Measurements from ENCODE around the gene IGLL5. TPM values are rescaled to one million over a fixed set of nuclear protein-coding genes. Genes with fewer than 3 reads are reported as not detected.

The IGLL5 gene
- total RNA-seq, 2 donors from 2014 or later, result not detected

DNA sequence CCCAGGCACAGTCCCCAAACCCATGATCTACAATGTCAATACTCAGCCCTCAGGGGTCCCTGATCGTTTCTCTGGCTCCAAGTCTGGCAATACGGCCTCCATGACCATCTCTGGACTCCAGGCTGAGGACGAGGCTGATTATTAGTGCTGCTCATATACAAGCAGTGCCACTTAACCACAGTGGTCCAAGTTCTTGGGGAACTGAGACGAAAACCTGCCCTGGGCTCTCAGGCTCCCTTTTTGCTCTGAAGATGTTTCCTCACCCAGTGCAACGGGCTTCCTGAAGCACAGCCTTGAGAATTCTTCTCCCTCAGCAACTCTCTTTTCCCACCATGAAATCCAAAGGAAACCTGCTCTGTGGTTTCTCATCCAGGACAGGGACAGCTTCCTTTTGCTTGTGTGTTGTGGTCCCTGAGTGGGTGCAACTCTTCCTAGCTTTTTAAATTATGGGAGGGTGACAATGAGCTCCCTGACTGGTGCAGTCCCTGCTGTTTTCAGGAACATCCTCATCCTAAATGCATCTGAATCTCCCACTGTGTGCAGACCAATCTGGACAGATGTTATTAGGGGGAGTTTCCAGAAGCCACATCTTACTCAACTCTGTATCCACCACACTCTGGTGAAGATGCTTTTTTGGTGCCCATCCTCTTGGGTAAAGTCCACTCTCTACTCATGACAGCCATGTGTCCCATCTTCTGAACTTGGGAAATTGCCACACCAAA, 30.6 kb upstream of the IGLL5 start:
- no peaks in the 10 kb centered on the region for H3K36me3 Mint-ChIP-seq
- H3K27ac Mint-ChIP-seq, result no peak overlapping the region
- no peak for DNase-seq (ENCODE audit: low spot score in 2 of 2)
- no peak for ATAC-seq
- no peaks in the 10 kb centered on the region for H3K9me3 Mint-ChIP-seq

DNA sequence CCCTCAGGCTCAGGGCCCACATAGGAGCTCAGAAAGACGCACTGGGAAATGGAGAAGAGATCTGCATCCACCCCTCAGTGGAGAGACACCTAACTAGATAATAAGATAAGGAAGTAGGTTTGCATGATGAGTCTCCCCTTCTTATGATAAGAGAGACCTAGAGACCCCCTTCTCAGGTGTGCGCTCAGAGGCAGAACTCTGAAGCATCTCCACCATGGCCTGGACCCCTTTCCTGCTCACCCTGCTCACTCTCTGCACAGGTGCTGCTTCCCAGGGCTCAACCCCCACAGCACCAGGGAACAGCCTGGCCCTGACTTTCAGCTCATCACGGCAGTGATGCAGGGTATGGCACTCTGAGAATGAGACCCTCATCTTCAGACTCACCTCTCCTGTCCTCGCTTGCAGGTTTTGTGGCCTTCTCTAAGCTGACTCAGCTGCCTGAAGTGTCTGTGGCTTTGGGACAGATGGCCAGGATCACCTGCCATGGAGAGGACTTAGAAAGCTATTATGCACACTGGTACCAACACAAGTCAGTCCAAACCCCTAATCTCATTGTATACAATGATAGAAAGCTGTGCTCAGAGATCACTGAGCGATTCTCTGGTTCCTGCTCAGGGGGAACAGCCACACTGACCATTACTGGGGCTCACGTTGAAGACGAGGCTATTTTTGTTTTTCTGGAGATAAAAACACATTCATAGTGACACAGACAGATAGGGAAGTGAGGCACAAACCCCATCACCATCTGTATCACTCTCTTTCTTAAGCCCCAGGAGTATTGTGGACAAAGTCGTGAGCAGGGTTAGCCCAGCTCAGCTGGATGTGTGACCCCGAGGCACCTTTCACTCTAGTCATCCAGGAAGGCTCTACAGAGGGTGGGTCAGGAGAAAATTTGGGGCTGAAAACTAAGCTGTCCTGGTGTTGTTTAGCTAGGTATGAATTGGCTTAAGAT, 29.7 kb upstream of the IGLL5 start:
- Mint-ChIP-seq H3K9me3 (no peaks in the 10 kb centered on the region), H3K27ac (no peak overlapping the region), H3K36me3 (no peaks in the 10 kb centered on the region)
- no peak for ATAC-seq
- no peak for DNase-seq (ENCODE audit: low spot score in 2 of 2)

DNA sequence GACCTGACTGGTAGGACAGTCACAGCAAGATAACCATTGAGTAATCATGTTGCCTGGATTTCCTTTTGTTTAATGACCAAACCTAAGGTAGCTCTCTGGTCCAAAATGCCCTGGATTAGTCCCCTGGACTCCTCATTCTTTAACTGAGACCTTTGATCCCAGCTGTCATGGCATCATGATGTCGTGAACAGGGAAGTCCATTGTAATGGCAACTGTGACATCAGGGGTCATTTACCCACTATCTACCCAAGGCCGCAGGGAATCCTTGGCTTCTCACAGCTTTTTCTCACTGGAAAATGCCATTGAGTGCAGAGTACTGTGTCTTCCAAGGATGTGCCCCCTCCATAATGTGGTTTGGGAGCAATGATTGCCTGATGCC, 29.1 kb upstream of the IGLL5 start:
- DNase-seq (ENCODE audit: low spot score in 2 of 2) (no peak), ATAC-seq (no peak)
- H3K9me3 Mint-ChIP-seq, result no peaks in the 10 kb centered on the region
- no peak overlapping the region for H3K27ac Mint-ChIP-seq
- H3K36me3 Mint-ChIP-seq, result no peaks in the 10 kb centered on the region

DNA sequence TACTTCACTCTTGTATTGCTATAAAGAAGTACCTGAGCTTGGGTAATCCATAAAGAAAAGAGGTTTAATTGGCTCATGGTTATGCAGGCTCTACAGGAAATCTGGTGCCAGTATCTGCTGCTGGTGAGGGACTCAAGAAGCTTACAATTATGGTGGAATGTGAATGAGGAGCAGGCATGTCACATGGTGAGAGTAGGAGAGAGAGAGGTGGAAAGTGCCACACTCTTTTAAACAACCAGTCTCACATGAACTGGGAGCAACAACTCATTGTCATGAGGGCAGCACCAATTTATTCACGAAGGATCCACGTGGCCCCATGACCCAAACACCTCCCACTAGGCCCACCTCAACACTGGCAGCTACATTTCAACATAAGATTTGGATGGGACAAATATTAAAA, 24.6 kb upstream of the IGLL5 start:
- ATAC-seq (no peak), DNase-seq (ENCODE audit: low spot score in 2 of 2) (no peak)
- Mint-ChIP-seq H3K27ac (no peak overlapping the region), H3K36me3 (no peaks in the 10 kb centered on the region), H3K9me3 (no peaks in the 10 kb centered on the region)

DNA sequence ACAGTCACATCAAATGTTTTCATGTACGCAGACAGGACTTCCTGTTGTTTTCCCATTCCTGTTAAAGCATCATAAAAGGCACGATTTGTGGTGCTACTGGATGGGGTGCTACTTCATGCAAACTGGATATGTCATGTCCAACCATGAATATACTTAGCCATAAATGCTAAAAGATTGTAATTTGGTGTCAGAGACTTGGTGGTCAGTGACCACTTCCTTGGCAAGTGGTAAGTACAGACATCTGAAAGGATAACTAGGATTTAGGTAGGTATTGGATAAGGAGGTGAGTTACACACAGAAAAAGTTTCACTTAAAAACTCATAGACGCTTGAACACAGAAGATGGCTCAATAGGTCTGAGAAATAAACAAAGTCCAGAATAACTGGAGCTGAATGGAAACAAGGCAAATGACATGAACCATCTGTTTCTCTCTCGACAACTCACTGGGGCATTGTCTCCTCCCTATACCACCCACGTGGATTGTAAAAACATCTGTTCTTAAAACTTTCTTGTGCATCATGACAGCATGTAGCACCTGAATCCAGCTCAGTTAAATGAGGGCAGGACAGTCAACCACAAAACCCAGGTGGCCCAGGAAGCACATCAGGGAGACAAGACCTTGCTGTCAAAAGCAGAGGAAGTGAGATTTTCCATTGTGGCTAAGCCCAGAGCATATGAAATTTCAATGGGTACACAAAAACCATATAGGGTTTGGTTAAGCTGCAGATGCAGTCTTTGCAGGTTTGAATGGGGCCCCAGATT, 22.1 kb upstream of the IGLL5 start:
- peak; percentile 71 to 90 for ATAC-seq
- H3K9me3 Mint-ChIP-seq, result no peaks in the 10 kb centered on the region
- no peaks in the 10 kb centered on the region for H3K36me3 Mint-ChIP-seq
- peak overlapping the region in 1 of 2 donors; percentile 40 for H3K27ac Mint-ChIP-seq
- peak in 1 of 2 donors; percentile 48 for DNase-seq (ENCODE audit: low spot score in 2 of 2)

DNA sequence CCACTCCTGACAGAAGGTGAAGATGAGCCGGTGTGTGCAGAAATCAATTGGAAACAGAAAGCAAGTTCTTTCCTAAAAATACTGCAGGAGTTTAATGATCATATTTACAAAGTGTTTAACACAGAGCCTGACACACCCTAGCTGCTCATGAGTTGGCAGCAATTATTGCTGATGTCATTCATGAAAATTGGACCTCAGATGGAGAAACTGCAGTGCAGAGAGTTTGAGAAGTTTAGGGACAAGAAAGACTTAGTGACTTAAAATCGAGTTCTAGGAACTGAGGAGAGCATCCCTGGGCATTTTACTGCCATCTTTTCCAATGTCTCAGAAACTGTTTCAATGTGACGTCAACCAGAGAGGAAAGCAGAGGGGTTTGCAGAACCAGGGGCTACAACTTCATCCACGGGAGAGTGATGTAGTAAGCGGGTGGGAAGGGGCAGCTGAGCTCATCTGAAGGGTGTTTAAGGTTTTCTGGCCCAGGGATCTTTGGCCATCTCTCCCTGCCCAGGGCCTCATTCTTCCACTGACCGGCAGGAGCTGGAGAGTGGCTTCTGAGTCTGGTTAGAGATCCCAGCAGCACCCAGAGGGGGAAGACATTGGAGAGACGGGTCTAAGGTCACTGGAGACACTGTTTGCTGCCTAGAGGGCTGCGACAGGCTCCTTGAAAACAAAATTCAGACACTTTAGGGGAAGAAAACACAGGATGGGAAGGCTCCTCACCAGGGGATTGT, 21.1 kb upstream of the IGLL5 start:
- Mint-ChIP-seq H3K9me3 (no peaks in the 10 kb centered on the region), H3K36me3 (no peaks in the 10 kb centered on the region), H3K27ac (no peak overlapping the region)
- no peak for ATAC-seq
- DNase-seq (ENCODE audit: low spot score in 2 of 2), result no peak

DNA sequence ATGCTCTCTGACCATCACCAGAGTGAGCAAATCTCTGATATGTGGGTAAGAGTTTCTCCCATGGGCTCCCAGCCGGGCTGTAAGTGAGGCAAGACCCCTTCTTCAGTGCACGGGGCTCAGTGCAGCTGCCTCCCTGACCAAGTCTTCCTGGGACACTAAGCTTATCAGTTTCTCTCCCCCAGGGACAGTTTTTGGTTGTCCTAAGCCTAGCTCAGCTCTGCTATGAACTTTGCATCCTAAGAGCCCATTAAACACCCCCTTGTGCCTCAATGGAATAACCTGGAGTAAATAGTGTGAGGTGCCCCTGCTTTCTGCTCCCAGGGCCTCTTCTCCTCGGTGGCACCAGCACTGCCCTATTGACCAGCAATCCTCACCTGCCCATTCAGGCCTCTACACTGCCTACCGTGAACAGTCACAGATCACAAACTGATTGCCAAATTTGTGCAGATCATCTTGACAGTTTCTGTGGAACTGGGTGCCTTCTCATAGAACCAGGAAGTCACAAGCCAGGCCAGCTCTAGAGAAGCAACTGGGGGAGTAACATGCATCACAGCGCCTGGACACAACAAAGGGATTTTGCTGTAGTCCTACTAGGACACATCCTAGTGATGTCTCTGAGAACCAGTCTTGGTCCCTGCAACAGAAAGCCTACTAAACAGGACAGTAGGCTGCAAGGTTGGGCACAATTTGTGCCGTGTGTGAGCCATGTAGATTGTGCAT, 19.5 kb upstream of the IGLL5 start:
- Mint-ChIP-seq H3K36me3 (peaks cover 0 to 1% of the 10 kb centered on the region in 2 donors), H3K9me3 (no peaks in the 10 kb centered on the region), H3K27ac (no peak overlapping the region)
- no peak for ATAC-seq
- DNase-seq (ENCODE audit: low spot score in 2 of 2), result no peak

- H3K36me3 Mint-ChIP-seq, result peaks cover 4 to 7% of the 10 kb centered on the region in 2 donors
- no peak overlapping the region for H3K27ac Mint-ChIP-seq
- DNase-seq (ENCODE audit: low spot score in 2 of 2) (no peak), ATAC-seq (no peak)
- H3K9me3 Mint-ChIP-seq, result peaks cover 4 to 6% of the 10 kb centered on the region in 2 donors
Measured at GRCh38 chr22:22870577-22871404, 16.8 kb upstream of the IGLL5 start.

- peaks cover 4 to 6% of the 10 kb centered on the region in 2 donors for H3K9me3 Mint-ChIP-seq
- peaks cover 4 to 7% of the 10 kb centered on the region in 2 donors for H3K36me3 Mint-ChIP-seq
- DNase-seq (ENCODE audit: low spot score in 2 of 2) (no peak), ATAC-seq (no peak)
- H3K27ac Mint-ChIP-seq, result no peak overlapping the region
Measured at GRCh38 chr22:22871536-22872278, 15.9 kb upstream of the IGLL5 start.

- H3K27ac Mint-ChIP-seq, result no peak overlapping the region
Measured at GRCh38 chr22:22872722-22873708, 14.6 kb upstream of the IGLL5 start.

GRCh38 chr22:22877523-22878210, 9.9 kb upstream of the IGLL5 start:
- ATAC-seq (peak; percentile 36 to 52), DNase-seq (ENCODE audit: low spot score in 2 of 2) (peak in 1 of 2 donors; percentile 76)
- no peak overlapping the region for H3K27ac Mint-ChIP-seq
- H3K36me3 Mint-ChIP-seq, result peaks cover 4 to 7% of the 10 kb centered on the region in 2 donors
- peaks cover 4 to 6% of the 10 kb centered on the region in 2 donors for H3K9me3 Mint-ChIP-seq

More at GRCh38 chr22:22872722-22873708, 14.6 kb upstream of the IGLL5 start:
- no peak for ATAC-seq
- peaks cover 4 to 6% of the 10 kb centered on the region in 2 donors for H3K9me3 Mint-ChIP-seq
- DNase-seq (ENCODE audit: low spot score in 2 of 2), result no peak
- peaks cover 4 to 7% of the 10 kb centered on the region in 2 donors for H3K36me3 Mint-ChIP-seq

- Mint-ChIP-seq H3K9me3 (peaks cover 4 to 6% of the 10 kb centered on the region in 2 donors), H3K27ac (no peak overlapping the region), H3K36me3 (peaks cover 4 to 6% of the 10 kb centered on the region in 2 donors)
- no peak for ATAC-seq
- DNase-seq (ENCODE audit: low spot score in 2 of 2), result no peak
Measured at GRCh38 chr22:22878211-22878570, 9.4 kb upstream of the IGLL5 start.
